Measurements from ENCODE around the gene GJD4.

DNA sequence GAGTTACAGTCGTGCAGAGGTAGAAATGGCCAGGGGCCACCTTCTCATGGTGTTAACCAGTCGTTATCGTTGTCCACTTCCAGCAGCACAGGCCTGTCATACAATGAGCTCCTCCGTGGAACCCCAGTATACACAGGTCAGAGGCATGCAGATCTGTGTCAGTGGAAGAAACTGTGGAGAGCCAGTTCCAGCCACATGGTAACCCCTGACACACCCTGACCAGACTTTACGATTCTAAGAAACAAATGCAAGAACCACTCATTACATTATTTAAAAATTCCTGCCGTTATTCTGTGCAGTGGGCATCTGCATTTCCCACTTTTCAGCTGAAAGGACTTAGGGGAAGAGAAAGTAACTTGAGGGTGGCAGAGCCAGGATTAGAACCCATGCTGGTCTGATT, 23.5 kb upstream of the GJD4 start:
- no peak for TF ChIP-seq CTCF (IDR thresholded peaks at IDR 0.05)
- no peak for TF ChIP-seq EZH2 (IDR thresholded peaks at IDR 0.05; ENCODE audit: borderline replicate concordance, insufficient read depth, low read depth, low read length, poor library complexity, severe bottlenecking)
